ENCODE results near the gene ZMYND15.

GRCh38 chr17:4738136-4739121 is 1.2 kb upstream of the ZMYND15 start:
- TF ChIP-seq POLR2A (IDR thresholded peaks at IDR 0.05) (no peak), POLR2AphosphoS5 (IDR thresholded peaks at IDR 0.05) (no peak)
